GM23338 (cell line): ENCODE data around the gene RPN1.

Experiments
- EZH2 ChIP-seq: fragments of 200-600 bp; sonication (generic); IDR thresholded peaks from one replicate; pipeline ENCODE4 v1.8.0; 2017; ENCODE audit warnings: antibody characterized with exemption, mild to moderate bottlenecking, low read depth; ENCODE audit not compliant: unreplicated experiment
- EZH2phosphoT487 ChIP-seq: fragments of 200-600 bp; sonication (generic); IDR thresholded peaks from one replicate; pipeline ENCODE4 v1.8.1; 2018; ENCODE audit warnings: antibody characterized with exemption; ENCODE audit not compliant: unreplicated experiment
- JUNB ChIP-seq: IDR thresholded peaks from one replicate; pipeline ENCODE4 v1.6.1; 2016; ENCODE audit warnings: antibody characterized with exemption; ENCODE audit not compliant: unreplicated experiment
- NANOG ChIP-seq: IDR thresholded peaks from 2 replicates; pipeline ENCODE4 v1.6.1; 2016; ENCODE audit warnings: antibody characterized with exemption, borderline replicate concordance
- POLR2AphosphoS5 ChIP-seq: IDR thresholded peaks from 2 replicates; pipeline ENCODE4 v1.6.1; 2016; ENCODE audit warnings: antibody characterized with exemption, low read depth
- REST ChIP-seq: IDR thresholded peaks from one replicate; pipeline ENCODE4 v1.6.1; 2018; ENCODE audit warnings: antibody characterized with exemption; ENCODE audit not compliant: unreplicated experiment
- STAT1 ChIP-seq: IDR thresholded peaks from one replicate; pipeline ENCODE4 v1.6.1; 2016; ENCODE audit warnings: antibody characterized with exemption; ENCODE audit not compliant: unreplicated experiment
- ZNF331 ChIP-seq: fragments of 250-450 bp; sonication (Bioruptor Pico); IDR thresholded peaks from 2 replicates; pipeline ENCODE4 v1.5.0; 2020; ENCODE audit warnings: low read depth, mild to moderate bottlenecking, moderate library complexity
- ZNF462 ChIP-seq: fragments of 250-450 bp; sonication (Bioruptor Pico); IDR thresholded peaks from 2 replicates; pipeline ENCODE4 v1.5.0; 2020; ENCODE audit warnings: mild to moderate bottlenecking, moderate library complexity
- TF ChIP-seq, protein P1 (sequence below), 2 experiments: fragments of 200-600 bp in 1 of 2; sonication (generic) in 1 of 2; conservative IDR thresholded peaks; 2 replicates each; pipeline versions ENCODE4 v1.5.1 to v1.6.1; 2016 to 2017; ENCODE audit warnings: antibody characterized with exemption in 2 of 2, low read depth in 2 of 2, mild to moderate bottlenecking in 2 of 2, moderate library complexity in 1 of 2
- TF ChIP-seq, protein P2 (sequence below): IDR thresholded peaks from 2 replicates; pipeline ENCODE4 v1.6.1; 2016; ENCODE audit warnings: antibody characterized with exemption

DNA sequence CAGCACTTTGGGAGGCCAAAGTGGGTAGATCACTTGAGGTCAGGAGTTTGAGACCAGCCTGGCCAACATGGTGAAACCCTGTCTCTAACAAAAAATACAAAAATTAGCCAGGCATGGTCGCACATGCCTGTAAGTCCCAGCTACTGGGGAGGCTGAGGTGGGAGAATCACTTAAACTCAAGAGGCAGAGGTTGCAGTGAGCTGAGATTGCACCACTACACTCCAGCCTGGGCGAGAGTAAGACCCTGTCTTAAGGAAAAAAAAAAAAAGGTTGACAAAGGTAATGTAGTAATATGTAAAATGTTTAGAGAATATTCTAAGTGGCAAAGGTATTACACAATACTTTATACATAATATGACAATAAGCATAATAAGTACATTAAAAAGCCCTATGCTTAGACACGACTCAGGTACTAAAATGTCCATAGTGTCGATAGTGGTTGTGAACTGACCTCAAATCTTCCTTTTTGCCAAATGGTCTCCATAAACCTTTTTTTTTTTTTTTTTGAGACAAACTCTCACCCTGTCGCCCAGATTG lies 16.5 kb downstream of the RPN1 start:
- TF ChIP-seq, protein P1, sequence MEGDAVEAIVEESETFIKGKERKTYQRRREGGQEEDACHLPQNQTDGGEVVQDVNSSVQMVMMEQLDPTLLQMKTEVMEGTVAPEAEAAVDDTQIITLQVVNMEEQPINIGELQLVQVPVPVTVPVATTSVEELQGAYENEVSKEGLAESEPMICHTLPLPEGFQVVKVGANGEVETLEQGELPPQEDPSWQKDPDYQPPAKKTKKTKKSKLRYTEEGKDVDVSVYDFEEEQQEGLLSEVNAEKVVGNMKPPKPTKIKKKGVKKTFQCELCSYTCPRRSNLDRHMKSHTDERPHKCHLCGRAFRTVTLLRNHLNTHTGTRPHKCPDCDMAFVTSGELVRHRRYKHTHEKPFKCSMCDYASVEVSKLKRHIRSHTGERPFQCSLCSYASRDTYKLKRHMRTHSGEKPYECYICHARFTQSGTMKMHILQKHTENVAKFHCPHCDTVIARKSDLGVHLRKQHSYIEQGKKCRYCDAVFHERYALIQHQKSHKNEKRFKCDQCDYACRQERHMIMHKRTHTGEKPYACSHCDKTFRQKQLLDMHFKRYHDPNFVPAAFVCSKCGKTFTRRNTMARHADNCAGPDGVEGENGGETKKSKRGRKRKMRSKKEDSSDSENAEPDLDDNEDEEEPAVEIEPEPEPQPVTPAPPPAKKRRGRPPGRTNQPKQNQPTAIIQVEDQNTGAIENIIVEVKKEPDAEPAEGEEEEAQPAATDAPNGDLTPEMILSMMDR (conservative IDR thresholded peaks at IDR 0.05; ENCODE audit: low read depth in 2 of 2): no peak
- no peak for TF ChIP-seq EZH2
- no peak for TF ChIP-seq STAT1
- no peak for TF ChIP-seq EZH2phosphoT487
- TF ChIP-seq POLR2AphosphoS5: no peak
- TF ChIP-seq, protein P2, sequence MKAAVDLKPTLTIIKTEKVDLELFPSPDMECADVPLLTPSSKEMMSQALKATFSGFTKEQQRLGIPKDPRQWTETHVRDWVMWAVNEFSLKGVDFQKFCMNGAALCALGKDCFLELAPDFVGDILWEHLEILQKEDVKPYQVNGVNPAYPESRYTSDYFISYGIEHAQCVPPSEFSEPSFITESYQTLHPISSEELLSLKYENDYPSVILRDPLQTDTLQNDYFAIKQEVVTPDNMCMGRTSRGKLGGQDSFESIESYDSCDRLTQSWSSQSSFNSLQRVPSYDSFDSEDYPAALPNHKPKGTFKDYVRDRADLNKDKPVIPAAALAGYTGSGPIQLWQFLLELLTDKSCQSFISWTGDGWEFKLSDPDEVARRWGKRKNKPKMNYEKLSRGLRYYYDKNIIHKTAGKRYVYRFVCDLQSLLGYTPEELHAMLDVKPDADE: no peak
- no peak for TF ChIP-seq ZNF331 (CRISPR knock-in tag)
- TF ChIP-seq REST: no peak
- no peak for TF ChIP-seq NANOG
- TF ChIP-seq JUNB: no peak
- TF ChIP-seq ZNF462 (CRISPR knock-in tag): no peak
